IPS-15b (cell line): ENCODE results near the gene IFNLR1.

ENCODE experiments used
- H3K27me3 ChIP-seq: one replicate; pipeline ENCODE4 v1.6.1; 2013; ENCODE audit warnings: low read length; ENCODE audit not compliant: control insufficient read depth, insufficient read depth
- H3K36me3 ChIP-seq: one replicate; pipeline ENCODE4 v1.6.1; 2013; ENCODE audit warnings: low read length; ENCODE audit not compliant: control insufficient read depth, insufficient read depth
- H3K4me1 ChIP-seq: one replicate; pipeline ENCODE4 v1.6.1; 2013; ENCODE audit warnings: mild to moderate bottlenecking, low read length; ENCODE audit not compliant: control insufficient read depth, insufficient read depth
- H3K4me3 ChIP-seq: one replicate; pipeline ENCODE4 v1.5.1; 2013; ENCODE audit warnings: low read depth, low read length
- H3K9ac ChIP-seq: one replicate; pipeline ENCODE4 v1.6.1; 2013; ENCODE audit warnings: low read depth, mild to moderate bottlenecking, low read length
- H3K9me3 ChIP-seq: one replicate; pipeline ENCODE4 v1.6.1; 2013; ENCODE audit warnings: mild to moderate bottlenecking, low read length; ENCODE audit not compliant: control insufficient read depth, insufficient read depth

Gene IFNLR1

DNA sequence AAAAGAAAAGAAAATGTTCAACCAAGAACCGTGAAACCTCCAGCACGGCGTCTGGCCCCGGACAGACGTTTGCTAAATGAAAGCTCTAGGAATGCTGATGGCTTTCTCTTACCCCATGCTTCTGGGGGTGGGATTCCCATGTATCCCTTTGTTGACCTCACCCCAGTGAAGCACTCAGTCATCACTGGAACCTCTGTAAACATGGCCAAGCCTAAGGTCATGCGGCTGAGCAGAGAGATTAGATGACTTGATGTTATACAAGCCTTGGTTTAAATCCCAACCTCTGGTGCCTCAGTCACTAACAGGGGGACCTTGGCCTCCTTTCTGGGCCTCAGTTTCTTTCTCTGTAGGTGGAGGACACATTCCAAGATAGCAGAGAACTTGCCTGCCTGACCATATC lies 72.3 kb downstream of the IFNLR1 start:
- no peaks in the 10 kb centered on the region for H3K9me3 ChIP-seq
- no peak overlapping the region for H3K9ac ChIP-seq
- H3K36me3 ChIP-seq, result no peaks in the 10 kb centered on the region
- H3K4me1 ChIP-seq, result peaks cover 2% of the 10 kb centered on the region
- no peak overlapping the region for H3K4me3 ChIP-seq
- no peaks in the 10 kb centered on the region for H3K27me3 ChIP-seq

DNA sequence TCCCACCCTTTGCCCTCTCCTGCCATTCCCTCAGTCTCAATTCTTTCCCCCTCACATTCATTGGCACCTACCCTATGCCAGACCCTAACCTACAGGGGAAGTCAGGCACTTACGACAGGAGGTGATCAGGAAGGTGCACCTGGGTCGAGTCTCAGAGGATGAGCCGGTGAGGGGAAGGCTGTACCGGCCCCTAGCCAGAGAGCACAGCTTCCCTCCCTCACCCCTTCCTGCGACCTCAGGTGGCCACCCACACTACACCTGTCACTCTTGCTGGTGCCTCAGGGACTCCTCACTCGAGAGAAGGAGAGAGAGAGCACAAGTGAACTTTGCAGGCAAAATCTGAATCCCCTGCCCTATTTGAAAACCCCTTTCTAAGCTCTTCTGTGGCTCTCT lies 73.5 kb downstream of the IFNLR1 start:
- no peak overlapping the region for H3K9ac ChIP-seq
- no peaks in the 10 kb centered on the region for H3K9me3 ChIP-seq
- H3K27me3 ChIP-seq, result no peaks in the 10 kb centered on the region
- peaks cover 2% of the 10 kb centered on the region for H3K4me1 ChIP-seq
- H3K4me3 ChIP-seq, result no peak overlapping the region
- H3K36me3 ChIP-seq, result no peaks in the 10 kb centered on the region

DNA sequence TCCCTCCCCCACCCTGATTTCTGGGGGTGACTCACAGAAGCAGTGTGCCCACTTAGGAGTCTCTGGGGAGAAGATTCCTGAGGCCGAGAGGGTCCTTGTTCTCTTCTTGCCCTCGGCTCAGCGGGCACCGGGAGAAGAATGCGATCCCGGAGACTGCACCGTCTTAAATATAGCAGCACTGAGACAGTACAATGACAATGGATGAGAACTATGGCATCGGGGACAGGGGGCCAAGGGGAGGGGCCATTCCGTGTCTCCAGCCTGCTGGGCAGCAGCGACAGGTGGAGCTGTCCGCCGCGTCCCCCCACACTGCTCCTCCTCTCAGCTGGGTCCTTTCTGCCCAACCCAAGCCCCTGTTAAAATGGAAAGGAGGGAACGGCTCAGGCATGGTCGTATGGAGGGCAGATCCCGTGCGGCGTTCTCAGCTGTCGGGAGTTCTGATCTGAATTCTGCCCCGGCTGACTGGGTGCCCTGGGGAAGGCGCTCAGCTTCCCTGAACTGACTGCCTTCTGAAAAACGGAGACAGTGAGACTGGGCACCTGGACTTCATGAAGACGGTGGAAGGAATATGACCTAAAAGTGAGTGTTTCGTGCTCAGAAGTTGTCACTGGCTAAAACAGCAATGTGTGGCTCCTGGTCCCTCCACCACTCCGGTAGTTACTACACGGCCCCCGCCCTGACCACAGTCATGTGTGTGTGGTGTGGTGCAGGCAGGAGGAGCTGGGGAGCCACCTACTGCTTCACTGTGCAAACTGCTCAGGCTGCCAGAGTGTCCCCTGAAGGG lies 74.9 kb downstream of the IFNLR1 start, which contains the start of gene MYOM3:
TSS of gene MYOM3 (minus strand) at position 140 of the 784 bp plus-strand sequence. CDS start 3,499 bp downstream, outside the sequence.
- Histone ChIP-seq H3K9me3 (no peaks in the 10 kb centered on the region), H3K9ac (no peak within 1 kb of the TSS), H3K4me3 (peak within 1 kb of the TSS; percentile 9), H3K27me3 (no peaks in the 10 kb centered on the region), H3K36me3 (no peaks in the 10 kb centered on the region), H3K4me1 (peaks cover 2% of the 10 kb centered on the region)

DNA sequence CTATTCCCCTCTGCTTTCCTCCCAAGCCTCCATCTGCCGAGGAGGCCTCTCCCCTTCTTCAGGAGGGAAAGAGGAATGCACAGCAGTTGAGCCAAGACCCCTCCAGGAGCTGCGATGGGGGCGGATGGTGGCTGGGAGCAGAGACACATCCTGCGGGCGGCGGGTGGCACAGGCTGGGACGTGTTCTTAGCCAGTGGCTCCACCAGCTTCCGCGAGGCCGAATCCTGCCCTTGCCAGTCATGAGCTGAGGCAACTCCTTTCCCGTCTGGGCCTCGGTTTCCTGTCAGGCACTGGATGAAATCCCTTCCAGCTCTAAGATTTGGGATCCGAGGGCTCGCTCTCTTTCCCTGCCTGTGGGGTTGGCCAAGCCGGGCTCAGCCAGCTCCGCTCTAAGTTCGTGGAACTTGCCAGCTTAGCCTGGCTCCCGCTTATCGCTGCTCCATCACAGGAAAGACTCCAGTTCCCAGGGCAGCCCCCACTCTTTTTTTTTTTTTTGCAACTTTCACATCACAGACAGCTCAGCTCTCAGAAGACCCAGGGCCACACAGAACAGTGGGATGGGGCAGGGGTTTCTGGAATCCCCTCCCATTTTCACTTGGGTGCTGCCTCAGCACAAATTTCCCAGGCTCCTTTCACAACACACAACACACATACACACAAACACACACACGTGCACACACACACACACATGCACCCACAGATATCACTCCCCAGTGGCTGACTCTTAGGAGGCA lies 75.7 kb downstream of the IFNLR1 start:
- Histone ChIP-seq H3K4me1 (peaks cover 2% of the 10 kb centered on the region), H3K36me3 (no peaks in the 10 kb centered on the region), H3K9me3 (no peaks in the 10 kb centered on the region), H3K4me3 (no peak overlapping the region), H3K27me3 (no peaks in the 10 kb centered on the region), H3K9ac (no peak overlapping the region)

DNA sequence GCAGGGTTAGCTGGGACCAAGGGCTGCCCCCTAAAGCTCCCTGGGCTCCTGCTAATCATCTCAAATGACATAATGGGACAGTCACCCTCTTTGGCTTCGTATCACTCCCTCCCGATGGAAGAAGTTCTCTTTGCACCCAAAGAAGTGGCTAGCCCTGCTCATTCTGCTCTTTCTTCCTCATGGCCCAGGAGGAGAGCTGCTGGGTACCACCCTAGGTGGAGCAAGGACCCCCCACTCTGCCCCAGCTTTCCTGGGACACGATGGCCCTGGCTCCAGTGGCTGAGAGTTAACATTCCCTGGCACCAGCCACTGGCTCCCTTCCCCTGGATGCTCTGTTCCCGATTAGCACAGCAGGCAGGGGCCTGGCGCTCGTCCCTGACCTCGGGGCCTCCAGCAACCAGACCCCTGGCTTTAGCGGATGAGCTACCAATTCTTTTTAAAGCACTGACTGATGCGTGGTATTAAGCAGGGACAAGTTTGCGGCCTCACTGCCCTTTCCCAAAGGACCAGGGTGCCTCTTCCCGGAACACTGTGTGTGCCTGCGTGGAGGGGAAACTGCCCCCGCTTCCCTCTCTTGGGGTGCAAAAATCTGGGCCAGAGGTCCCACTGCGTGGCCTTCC lies 76.3 kb downstream of the IFNLR1 start:
- Histone ChIP-seq H3K27me3 (no peaks in the 10 kb centered on the region), H3K9ac (no peak overlapping the region), H3K36me3 (no peaks in the 10 kb centered on the region), H3K4me1 (peaks cover 2% of the 10 kb centered on the region), H3K4me3 (no peak overlapping the region), H3K9me3 (no peaks in the 10 kb centered on the region)

DNA sequence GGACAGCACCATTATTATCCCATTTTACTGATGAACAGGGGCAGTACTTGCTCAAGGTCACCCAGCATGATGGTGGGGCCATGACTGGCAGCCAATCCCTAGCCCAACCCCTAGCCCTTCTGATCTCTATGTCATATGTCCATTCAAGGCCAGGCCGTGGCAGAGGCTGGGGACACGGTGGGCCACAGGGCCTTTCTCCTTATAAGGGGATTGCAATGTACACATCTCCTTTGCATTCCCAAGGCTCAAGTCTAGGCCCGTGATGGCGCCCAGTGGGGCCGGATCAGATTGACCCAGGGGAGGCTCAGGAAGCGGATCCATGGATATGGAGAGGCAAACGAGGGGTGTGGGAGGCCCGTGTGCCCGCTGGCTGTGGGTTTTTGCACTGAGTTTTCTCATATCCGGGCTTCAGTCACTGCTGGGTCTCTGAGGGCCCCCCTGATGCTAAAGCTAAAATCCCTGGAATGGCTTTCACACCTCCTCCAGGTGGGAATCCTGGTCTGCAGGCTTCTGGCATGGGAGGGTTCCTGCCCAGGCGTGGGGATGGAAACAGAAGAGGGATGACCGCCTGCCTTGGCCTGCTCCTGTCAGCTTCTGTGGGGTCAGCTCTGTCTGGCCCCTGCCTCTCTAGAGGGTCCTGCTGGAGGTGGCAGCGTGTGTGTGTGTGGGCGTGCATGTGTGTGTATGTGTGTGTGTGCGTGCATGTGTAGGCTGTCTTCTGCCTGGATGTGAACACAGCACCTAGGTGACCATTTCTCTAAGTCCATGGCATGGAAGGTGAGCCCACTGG lies 77.2 kb downstream of the IFNLR1 start:
- Histone ChIP-seq H3K9me3 (no peaks in the 10 kb centered on the region), H3K9ac (no peak overlapping the region), H3K27me3 (no peaks in the 10 kb centered on the region), H3K36me3 (no peaks in the 10 kb centered on the region), H3K4me3 (no peak overlapping the region), H3K4me1 (peaks cover 2% of the 10 kb centered on the region)

DNA sequence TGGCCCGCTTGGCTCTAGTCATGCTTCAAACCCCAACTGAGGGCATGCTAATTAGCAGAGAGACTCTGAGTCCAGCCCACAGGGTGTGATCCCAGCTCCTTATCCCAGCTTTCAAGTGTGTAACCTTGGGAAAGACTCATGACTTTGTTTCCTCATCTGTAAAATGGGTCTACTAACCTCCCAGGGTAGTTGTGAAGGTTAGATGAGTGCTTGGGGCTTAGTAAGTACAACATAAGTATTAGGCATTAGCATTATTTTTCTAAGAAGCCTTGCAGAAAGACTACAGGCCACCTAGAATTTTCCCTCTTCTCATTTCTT lies 78.0 kb downstream of the IFNLR1 start:
- H3K9ac ChIP-seq, result no peak overlapping the region
- H3K36me3 ChIP-seq, result no peaks in the 10 kb centered on the region

DNA sequence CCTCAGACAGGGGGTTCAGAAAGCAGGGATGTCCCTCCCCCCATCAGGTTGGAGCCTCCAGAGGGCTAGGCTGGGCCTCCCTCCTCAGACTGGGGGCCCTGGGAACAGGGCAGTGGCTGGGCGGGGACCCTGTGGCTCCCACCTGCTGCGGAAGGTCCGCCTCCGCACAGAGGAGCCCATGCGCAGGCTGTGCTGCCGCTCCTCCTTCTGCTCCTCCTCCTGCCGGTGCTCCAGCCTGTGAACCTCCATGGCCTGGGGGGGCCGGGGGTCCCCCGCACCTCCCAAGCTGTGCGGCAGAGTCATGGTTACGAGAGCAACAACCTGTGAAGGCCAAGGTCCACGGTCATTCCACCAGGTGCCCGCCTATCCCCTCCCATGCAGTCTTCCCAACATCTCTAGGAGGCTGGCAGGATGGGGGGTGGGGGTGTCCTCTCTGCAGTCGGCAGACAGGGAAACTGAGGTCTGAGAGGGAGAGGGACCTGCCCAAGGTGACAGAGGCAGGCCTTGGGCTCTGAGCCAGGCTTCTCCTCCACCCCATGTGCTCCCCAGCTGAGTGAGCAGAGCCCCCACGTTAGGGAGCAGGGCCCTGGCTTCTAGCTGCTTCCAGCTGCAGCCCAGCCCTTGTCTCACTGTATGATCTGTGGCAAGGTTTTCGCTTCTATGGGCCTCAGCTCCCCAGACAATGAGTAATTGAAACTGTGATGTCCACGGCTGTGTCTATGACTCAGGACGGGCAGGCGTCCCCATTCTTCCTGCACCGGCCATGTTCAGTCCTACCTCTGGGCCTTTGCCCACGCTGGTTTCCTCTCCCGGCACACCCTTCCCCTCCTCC lies 78.5 kb downstream of the IFNLR1 start:
- H3K9me3 ChIP-seq, result no peaks in the 10 kb centered on the region
- H3K4me3 ChIP-seq, result no peak overlapping the region
- H3K9ac ChIP-seq, result no peak overlapping the region
- no peaks in the 10 kb centered on the region for H3K27me3 ChIP-seq
- no peaks in the 10 kb centered on the region for H3K36me3 ChIP-seq
- peaks cover 2% of the 10 kb centered on the region for H3K4me1 ChIP-seq

More for the DNA sequence above, 78.0 kb downstream of the IFNLR1 start:
- Histone ChIP-seq H3K9me3 (no peaks in the 10 kb centered on the region), H3K4me1 (peaks cover 2% of the 10 kb centered on the region), H3K27me3 (no peaks in the 10 kb centered on the region), H3K4me3 (no peak overlapping the region)

DNA sequence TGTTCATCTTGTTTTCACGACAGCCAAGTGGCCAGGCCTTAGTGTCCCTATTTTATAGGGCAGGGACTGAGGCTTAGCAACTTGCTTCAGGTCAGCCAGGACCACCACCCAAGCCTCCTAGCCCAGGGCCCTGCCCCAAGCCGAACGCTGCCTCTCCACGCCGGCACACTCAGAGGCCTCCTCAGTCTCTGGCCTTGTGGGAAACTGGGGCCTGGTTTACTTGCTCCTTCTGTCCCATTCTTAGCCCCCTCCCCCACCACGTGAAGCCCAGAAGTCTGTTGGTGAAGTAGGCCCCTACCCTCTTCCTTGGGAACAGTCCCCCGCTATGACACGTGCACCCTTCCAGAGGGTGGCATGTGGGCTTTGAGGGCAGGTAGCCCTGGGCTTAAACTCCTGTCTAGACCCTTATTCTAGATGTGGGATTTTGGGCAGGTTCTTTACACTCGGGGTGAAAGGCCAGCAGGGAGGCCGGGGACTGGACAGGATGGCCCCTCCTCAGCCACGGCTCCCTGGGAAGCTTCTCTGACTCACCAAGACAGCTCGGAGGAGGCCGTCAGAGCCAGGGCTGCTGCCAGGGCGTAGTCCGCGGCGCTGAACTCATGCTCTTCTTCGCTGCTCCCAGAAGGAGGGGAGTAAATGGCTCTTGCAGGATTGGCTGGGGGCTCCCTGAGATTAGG lies 79.5 kb downstream of the IFNLR1 start:
- no peak overlapping the region for H3K4me3 ChIP-seq
- no peak overlapping the region for H3K9ac ChIP-seq
- no peaks in the 10 kb centered on the region for H3K27me3 ChIP-seq
- no peaks in the 10 kb centered on the region for H3K9me3 ChIP-seq
- peaks cover 2% of the 10 kb centered on the region for H3K4me1 ChIP-seq
- H3K36me3 ChIP-seq, result no peaks in the 10 kb centered on the region

DNA sequence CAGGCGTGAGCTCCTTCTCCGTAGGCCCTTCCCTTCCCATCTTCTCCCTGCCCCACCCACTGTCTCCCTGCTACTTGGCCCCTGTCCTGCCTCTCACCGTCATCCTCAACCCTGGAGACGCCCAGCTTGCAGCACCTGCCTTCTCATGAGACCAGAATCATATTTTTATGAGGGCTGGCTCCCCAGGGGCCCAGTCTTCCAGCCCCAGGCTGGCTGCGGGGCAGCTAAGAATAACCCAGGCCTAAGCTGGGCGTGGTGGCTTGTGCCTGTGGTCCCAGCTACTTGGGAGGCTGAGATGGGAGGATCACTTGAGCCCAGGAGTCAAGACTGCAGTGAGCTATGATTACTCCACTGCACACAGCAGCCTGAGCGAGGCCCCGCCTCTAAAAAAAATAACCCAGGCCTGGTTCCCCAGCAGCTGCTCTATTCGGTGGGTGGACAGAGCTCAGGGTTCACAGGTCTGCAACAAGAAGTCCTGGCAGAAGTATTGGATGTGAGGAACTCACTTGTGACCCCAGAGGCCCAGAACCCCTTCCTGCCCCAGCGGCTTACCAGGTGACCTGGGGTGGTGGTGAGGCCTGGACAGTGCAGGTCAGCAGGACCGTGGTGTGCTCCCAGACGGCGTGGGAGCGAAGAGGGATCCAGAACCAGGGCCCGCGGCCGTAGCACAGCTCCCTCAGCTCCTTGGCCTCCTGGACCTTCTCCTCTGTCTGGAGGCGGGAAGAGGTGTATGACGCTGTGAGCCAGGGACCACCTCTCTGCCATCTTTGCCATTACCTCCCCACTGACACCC lies 81.5 kb downstream of the IFNLR1 start:
- Histone ChIP-seq H3K9ac (no peak overlapping the region), H3K4me1 (no peaks in the 10 kb centered on the region), H3K9me3 (no peaks in the 10 kb centered on the region), H3K27me3 (no peaks in the 10 kb centered on the region), H3K4me3 (no peak overlapping the region), H3K36me3 (no peaks in the 10 kb centered on the region)
